B cell (primary cell): ENCODE data around the gene JADE2.

Source experiments
- CTCF ChIP-seq: fragments of 200-600 bp; IDR thresholded peaks from one replicate; pipeline ENCODE4 v1.8.0; 2022; ENCODE audit warnings: antibody characterized with exemption, mild to moderate bottlenecking
- EZH2 ChIP-seq: IDR thresholded peaks from 2 replicates; pipeline ENCODE4 v1.6.1; 2012; ENCODE audit warnings: borderline replicate concordance, low read depth, mild to moderate bottlenecking, moderate library complexity, low read length; ENCODE audit not compliant: insufficient read depth, poor library complexity, severe bottlenecking

- TF ChIP-seq CTCF, result no peak
- TF ChIP-seq EZH2, result no peak
Measured at GRCh38 chr5:134590992-134591659, 65.7 kb downstream of the JADE2 start.
